NB4 (cell line): ENCODE measurements around the gene INTS3.

ENCODE experiments used
- DNase-seq: peaks from one replicate; pipeline ENCODE4 v3.0.0; 2010; ENCODE audit warnings: low read depth
- H3K4me3 ChIP-seq: one replicate; pipeline ENCODE4 v1.5.1; 2011; ENCODE audit warnings: mild to moderate bottlenecking, low read depth, low read length, moderate library complexity
- CTCF ChIP-seq: IDR thresholded peaks from one replicate; pipeline ENCODE4 v1.5.1; 2012; ENCODE audit warnings: low read depth, low read length
- MAX ChIP-seq: IDR thresholded peaks from 2 replicates; pipeline ENCODE4 v1.6.1; 2011; ENCODE audit warnings: low read depth, low read length
- MYC ChIP-seq: IDR thresholded peaks from 2 replicates; pipeline ENCODE4 v1.6.1; 2011; ENCODE audit warnings: low read depth, low read length
- POLR2A ChIP-seq: IDR thresholded peaks from 2 replicates; pipeline ENCODE4 v1.6.1; 2011; ENCODE audit warnings: mild to moderate bottlenecking; ENCODE audit not compliant: insufficient read length; ENCODE audit errors: extremely low read depth

INTS3 gene

GRCh38 chr1:153727463-153728304, at the start of gene INTS3:
TSS of gene INTS3 (plus strand) at chr1:153728050. CDS start at chr1:153728635, 585 bp downstream.
- peak; percentile 100 for DNase-seq
- peak within 1 kb of the TSS; percentile 75 for H3K4me3 ChIP-seq
- TF ChIP-seq MAX, result peak; percentile 76
- peak; percentile 46; the same call in 1 of the 2 replicates for TF ChIP-seq MYC
- TF ChIP-seq POLR2A, result peak; percentile 91
- TF ChIP-seq CTCF, result peak; percentile 18

GRCh38 chr1:153678519-153679336, 49.1 kb upstream of the INTS3 start, which contains the start of gene NPR1:
TSS of gene NPR1 (plus strand) at chr1:153678688. CDS start at chr1:153679109, 421 bp downstream.
- TF ChIP-seq CTCF, result no peak
- no peak within 1 kb of the TSS for H3K4me3 ChIP-seq
- DNase-seq, result peak; percentile 57

GRCh38 chr1:153679337-153680119, 48.3 kb upstream of the INTS3 start:
- DNase-seq, result no peak
- H3K4me3 ChIP-seq, result no peak overlapping the region
- no peak for TF ChIP-seq POLR2A
- TF ChIP-seq MAX, result no peak
- no peak for TF ChIP-seq CTCF

GRCh38 chr1:153680120-153680403, 47.8 kb upstream of the INTS3 start:
- H3K4me3 ChIP-seq, result no peak overlapping the region
- TF ChIP-seq MYC, result no peak
- no peak for TF ChIP-seq CTCF
- TF ChIP-seq MAX, result no peak
- TF ChIP-seq POLR2A, result no peak

GRCh38 chr1:153682730-153683129, 45.1 kb upstream of the INTS3 start:
- no peak for DNase-seq
- no peak overlapping the region for H3K4me3 ChIP-seq
- no peak for TF ChIP-seq POLR2A
- TF ChIP-seq MYC, result no peak
- no peak for TF ChIP-seq MAX
- TF ChIP-seq CTCF, result no peak

More at GRCh38 chr1:153680120-153680403, 47.8 kb upstream of the INTS3 start:
- DNase-seq, result no peak
